OCI-LY7 (cell line): ENCODE results near the gene PPP4R4.

ENCODE experiments used
- CTCF ChIP-seq: fragments of 200-600 bp; sonication (generic); conservative IDR thresholded peaks from 2 replicates; pipeline ENCODE4 v1.5.1; 2014; ENCODE audit warnings: mild to moderate bottlenecking, antibody characterized with exemption, low read length, moderate library complexity, mixed read lengths
- EZH2phosphoT487 ChIP-seq: fragments of 200-600 bp; sonication (generic); IDR thresholded peaks from 2 replicates; pipeline ENCODE4 v1.6.1; 2018; ENCODE audit warnings: low read depth, borderline replicate concordance, mild to moderate bottlenecking, mixed run types, antibody characterized with exemption, low read length, moderate library complexity, mixed read lengths

GRCh38 chr14:94172545-94172944 lies 1.6 kb upstream of the PPP4R4 start:
- TF ChIP-seq EZH2phosphoT487 (no peak), CTCF (no peak)
